LHCN-M2 (cell line): ENCODE results near the gene XKR8. TPM values are rescaled to one million over a fixed set of nuclear protein-coding genes. Genes with fewer than 3 reads are reported as not detected.

Source experiments
- DNase-seq: peaks from one replicate; pipeline ENCODE4 v3.0.0-alpha.2; 2012; ENCODE audit warnings: low read depth
- polyA plus RNA-seq: library from polyadenylated mRNA; unstranded; fragments of >200 nt; gene quantifications from one replicate; pipeline ENCODE4 v1.2.1, GENCODE V29; 2012; ENCODE audit warnings: missing spikeins
- total RNA-seq: library from RNA; depleted of rRNA; stranded (reverse); fragments of >200 nt; gene quantifications from 2 replicates; pipeline ENCODE4 v1.2.3, GENCODE V29; 2014; rRNA removed

XKR8 gene, protein sequence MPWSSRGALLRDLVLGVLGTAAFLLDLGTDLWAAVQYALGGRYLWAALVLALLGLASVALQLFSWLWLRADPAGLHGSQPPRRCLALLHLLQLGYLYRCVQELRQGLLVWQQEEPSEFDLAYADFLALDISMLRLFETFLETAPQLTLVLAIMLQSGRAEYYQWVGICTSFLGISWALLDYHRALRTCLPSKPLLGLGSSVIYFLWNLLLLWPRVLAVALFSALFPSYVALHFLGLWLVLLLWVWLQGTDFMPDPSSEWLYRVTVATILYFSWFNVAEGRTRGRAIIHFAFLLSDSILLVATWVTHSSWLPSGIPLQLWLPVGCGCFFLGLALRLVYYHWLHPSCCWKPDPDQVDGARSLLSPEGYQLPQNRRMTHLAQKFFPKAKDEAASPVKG
- total RNA-seq, result 6.1 and 6.5 TPM in 2 replicates
- polyA plus RNA-seq, result 4.8 TPM

GRCh38 chr1:27959792-27960603 is at the start of gene XKR8:
TSS of gene XKR8 (plus strand) at chr1:27959973. CDS start at chr1:27960070, 97 bp downstream.
- DNase-seq, result peak; percentile 48

DNA sequence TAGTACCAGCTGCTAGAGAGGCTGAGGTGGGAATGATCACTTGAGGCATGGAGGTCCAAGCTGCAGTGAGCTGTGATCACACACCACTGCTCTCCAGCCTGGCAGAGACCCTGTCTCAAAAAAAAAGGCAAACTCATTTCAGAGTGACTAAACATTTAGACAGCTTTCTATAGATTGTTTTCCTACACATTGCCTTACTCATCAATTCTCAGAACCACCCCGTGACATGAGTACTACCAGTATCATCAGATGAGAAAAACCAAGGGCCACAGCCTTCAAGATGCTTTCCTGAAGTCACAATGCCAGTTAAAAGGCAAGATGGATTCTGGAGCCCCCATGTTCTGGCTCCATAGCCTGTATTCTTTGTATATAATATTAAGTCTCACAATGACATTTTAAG is 47.3 kb upstream of the XKR8 start:
- DNase-seq, result no peak

GRCh38 chr1:27915082-27915575 is 44.6 kb upstream of the XKR8 start:
- DNase-seq, result no peak

- DNase-seq, result no peak
Observed at GRCh38 chr1:27922272-27922671, 37.5 kb upstream of the XKR8 start.

- no peak for DNase-seq
Observed at GRCh38 chr1:27928216-27928954, 31.4 kb upstream of the XKR8 start.

GRCh38 chr1:27931184-27931583 is 28.6 kb upstream of the XKR8 start:
- DNase-seq, result no peak

DNA sequence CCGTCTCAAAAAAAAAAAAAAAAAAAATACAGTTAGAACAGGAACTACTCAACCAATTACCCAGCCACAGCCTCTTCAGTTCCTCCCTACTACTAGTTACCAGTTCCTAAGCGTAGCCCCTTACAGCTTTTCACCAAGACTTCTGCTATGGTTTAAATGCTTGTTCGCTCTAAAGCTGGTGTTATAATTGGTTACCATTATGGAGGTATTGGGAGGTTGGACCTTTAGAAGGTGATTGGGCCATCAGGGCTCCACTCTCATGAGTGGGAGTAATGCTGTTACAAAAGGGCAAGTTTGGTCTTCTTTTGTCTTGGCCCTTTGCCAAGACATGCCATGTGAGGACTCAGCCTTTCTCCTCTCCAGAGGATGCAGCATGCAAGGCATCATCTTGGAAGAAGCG is 28.0 kb upstream of the XKR8 start:
- no peak for DNase-seq

DNA sequence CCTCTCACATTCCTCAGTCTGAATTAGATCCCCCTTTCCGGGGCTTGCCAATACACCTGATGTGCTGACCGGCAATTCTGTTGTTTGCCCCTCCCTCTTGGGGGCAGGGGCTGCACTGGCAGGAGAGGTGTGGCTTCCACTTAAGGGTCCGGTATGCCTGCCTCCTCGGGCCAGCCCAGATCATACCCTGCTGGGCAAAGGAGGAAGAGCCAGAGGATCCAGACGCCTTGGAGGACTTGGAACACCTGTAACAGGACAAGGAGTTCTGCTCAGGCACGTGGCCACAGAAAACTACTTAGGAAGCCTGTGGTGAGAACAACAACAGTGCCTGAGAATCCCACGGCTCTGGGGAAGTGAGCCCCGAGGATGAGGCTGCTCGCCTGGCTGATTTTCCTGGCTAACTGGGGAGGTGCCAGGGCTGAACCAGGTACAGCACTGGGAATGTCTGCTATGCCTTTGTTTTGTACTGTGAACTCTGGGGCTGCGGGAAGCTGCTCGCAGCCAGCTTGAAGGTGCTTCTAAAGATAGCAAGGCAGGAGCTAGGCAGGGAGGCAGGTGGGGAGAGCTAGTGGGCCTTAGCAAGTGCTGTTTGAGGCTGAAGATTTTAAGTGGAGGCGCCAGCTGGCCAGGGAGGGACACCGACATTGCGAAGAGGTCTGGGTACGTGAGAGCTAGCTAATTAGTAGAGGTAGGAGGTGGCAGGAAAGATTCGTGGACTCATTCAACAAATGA is 24.8 kb upstream of the XKR8 start, which contains the start of gene SMPDL3B:
Gene SMPDL3B, plus strand, starts transcription at position 183 of the 732 bp plus-strand sequence. Its CDS starts 184 bp downstream, at position 367.
- no peak for DNase-seq

DNA sequence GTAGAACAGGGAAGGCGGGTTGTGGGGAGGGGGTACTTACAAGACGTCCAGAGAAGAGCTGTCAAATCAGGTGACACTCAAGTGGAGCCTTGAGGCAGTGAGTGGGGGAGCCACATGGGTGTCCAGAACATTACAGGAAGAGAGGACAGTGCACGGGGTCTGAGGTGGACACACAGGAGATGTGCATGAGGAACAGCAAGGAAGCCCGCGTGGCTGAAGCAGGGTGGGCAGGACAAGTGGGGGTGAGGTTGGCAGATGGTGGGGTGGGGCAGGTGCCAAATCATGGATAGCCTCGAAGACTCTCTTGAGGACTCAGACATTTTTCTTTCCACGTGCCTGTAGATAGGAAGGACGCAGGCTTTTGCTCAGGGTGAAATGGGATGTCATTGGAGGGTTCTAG is 24.1 kb upstream of the XKR8 start:
- DNase-seq, result no peak

- no peak for DNase-seq
Observed at GRCh38 chr1:27936370-27936769, 23.4 kb upstream of the XKR8 start.

DNA sequence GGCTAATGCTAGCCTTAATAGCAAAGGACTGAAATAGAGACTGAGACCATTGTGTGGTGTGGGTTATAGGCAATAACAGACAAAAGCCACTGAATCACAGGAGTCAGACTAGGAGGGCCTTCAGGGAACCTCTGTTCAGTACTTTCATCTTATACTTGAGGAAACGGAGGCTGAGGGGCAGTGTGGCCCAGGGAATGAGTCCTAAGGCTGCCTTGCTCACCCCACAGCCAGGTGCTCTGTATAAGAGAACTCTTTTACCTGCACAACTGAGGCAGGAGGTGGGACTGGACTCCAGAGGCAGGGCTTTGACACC is 22.3 kb upstream of the XKR8 start:
- no peak for DNase-seq

DNA sequence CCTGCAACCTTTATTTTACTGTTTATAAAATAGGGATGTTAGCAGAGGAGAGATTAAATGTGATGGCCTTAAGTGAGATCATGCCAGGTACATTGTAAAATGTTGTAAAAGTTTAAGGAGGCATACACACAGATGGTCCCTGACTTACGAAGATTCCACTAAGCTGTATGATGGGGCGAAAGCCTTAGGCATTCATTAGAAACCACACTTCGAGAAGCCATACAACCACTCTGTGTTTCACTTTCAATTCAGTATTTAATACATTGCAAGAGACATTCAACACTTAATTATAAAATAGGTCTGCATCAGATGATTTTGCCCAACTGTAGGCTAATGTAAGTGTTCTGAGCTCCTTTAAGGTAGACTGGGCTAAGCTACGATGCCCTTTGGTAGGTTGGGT is 21.3 kb upstream of the XKR8 start:
- no peak for DNase-seq

- peak; percentile 47 for DNase-seq
Observed at GRCh38 chr1:27940297-27940696, 19.5 kb upstream of the XKR8 start.

DNA sequence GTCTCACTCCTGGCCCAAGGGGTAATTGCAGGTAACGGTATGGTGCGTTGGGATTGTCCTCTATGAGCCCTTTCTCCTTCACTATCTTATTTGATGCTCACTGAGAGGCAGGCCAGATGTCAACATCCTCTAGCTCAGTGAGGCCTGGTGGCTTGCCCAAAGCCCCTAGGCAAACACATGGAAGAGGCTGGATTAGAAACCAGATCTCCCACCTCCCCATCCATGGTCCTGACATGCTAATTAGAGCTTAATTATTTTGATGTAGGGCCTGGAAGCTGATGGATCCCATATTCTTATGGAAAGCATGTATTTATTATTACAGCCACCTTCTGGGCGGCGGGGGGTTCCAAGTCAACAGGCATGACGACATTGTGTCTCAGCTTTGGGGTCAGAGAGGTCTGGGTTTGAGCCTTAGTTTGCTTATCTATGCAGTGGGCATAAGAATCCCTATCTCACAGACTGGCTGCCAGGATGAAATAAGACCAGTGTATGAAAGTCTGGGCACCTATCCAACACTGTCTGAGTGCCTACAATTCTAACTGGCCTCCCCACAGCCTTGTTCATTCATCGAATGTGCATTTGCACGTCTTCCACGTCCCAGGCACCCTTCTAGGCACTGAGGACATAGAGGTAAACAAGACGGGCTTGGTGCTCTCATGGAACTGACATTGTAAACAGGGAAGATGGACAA is 18.8 kb upstream of the XKR8 start:
- no peak for DNase-seq

DNA sequence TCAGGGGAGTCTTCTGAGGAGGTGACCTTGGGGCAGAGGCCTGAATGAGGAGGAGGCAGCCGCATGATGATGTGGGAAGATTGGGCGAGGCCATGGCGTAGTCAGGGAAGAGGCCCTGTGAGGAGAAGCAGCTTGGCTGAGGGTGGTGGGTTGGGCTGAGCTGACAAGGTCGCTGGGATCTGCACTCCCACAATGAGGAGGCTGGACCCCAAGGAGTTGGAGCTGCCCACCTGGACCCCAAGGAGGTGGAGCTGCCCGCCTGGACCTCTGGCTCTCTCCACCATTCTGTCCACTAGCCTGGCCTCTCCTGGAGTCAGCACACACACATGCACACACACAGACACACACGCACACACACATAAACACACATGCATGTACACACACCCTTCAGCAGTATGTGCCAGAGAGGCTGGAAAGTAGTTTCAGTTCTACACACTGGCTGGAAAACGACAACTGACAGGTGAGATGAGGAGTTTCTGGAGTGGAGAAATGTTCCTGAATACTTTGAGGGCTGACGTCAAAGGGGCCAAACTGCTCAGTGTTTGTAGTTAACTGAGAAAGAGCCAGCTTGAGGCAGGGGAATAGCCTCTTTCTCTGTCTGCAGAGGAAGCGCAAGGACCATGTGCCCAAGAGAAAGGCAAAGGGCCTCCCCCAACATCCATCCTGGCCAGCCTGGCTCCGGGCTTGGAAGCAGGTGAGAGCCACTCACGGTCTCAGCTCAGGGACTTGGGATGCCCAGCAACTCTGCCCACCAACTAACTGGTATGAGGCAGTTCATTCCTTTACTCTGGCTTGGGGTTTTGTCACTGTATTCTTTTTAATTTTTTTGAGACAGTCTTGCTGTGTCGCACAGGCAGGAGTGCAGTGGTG is 17.9 kb upstream of the XKR8 start:
- DNase-seq, result no peak

GRCh38 chr1:27945020-27945419 is 14.8 kb upstream of the XKR8 start:
- no peak for DNase-seq

DNA sequence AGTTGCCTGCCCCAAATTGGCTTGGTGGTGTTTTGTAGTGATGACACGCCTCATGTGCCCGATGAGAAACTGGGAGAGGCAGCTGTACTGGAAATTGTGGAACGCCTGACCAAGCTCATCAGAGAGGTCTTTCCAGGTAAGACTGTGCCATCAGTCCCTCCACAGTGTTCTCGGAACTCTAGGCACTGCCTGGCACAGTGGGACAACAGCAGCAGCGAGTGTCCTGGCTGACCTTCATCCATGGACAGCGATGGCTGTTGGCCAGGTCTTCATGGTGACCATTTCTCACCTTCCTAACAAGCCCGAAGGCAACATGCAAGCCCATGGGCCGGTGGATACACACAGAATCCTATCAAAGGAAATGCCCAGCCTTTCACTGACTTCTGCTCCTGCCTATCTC is 10.7 kb upstream of the XKR8 start:
- no peak for DNase-seq

GRCh38 chr1:27951396-27951795 is 8.4 kb upstream of the XKR8 start:
- no peak for DNase-seq

DNA sequence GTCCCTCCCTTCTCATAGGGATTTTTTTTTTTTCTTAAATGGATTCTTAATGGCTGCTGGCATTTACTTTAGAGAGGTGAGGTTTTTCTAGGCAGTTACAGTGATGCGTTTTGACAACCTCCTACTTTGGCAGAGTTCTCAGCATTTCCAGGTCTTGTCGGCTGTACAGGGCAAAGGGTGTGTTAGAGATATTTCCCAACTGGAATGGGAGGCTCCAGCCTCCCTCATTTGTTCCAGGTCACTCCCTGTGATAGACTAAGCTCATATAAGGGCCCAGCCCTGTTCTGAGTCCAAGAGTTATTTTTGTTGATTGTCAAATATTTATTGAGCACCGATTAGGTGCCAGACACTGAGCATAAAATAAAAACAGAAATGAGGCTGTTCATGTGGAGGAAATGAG is 7.6 kb upstream of the XKR8 start:
- no peak for DNase-seq

- no peak for DNase-seq
Observed at GRCh38 chr1:27954186-27954585, 5.6 kb upstream of the XKR8 start.
